ENCODE results near the gene PAFAH2. TPM values are rescaled to one million over a fixed set of nuclear protein-coding genes. Genes with fewer than 3 reads are reported as not detected.

The PAFAH2 gene
- polyA plus RNA-seq, 1 of the 3 experiments (the other 2 are of a cell fraction) = 10.8 TPM

- TF ChIP-seq USF2 (IDR thresholded peaks at IDR 0.05; ENCODE audit: borderline replicate concordance, low read depth, low read length) = no peak
- no peak for TF ChIP-seq CHD2 (IDR thresholded peaks at IDR 0.05; ENCODE audit: low read length, partially characterized antibody)
Measured at GRCh38 chr1:25971066-25971810, 26.6 kb downstream of the PAFAH2 start (continued).

GRCh38 chr1:25967308-25967707, 30.6 kb downstream of the PAFAH2 start:
- H3K79me2 ChIP-seq (ENCODE audit: insufficient read depth) = no peaks in the 10 kb centered on the region
- CTCF ChIA-PET = interaction anchor here (0.9 kb wide), 1 partner anchor 19 kb away, joined by 3 read pairs; no protein-coding TSS in a partner anchor

More at GRCh38 chr1:25967308-25967707, 30.6 kb downstream of the PAFAH2 start:
- H3K36me3 ChIP-seq (replicated peaks in 1 of 2; ENCODE audit: control insufficient read depth in 1 of 2, insufficient read depth in 2 of 2, low read length in 1 of 2) = peaks cover 0 to 22% of the 10 kb centered on the region in 2 experiments
- no peaks in the 10 kb centered on the region for H3K9me2 ChIP-seq
- H3K9me3 ChIP-seq = no peaks in the 10 kb centered on the region
- no peak overlapping the region for H3K27ac ChIP-seq (ENCODE audit: low read depth in 2 of 2, low read length in 1 of 2)
- no peaks in the 10 kb centered on the region for H3K4me1 ChIP-seq (ENCODE audit: control insufficient read depth in 1 of 2, insufficient read depth in 2 of 2, low read depth in 1 of 2, low read length in 1 of 2)
- H3K4me2 ChIP-seq = no peak overlapping the region
- POLR2A ChIA-PET = interaction anchor here (0.9 kb wide), 1 partner anchor 71 kb away, joined by 3 read pairs; no protein-coding TSS in a partner anchor
- H3K9ac ChIP-seq = no peak overlapping the region
- no peak overlapping the region for H3K4me3 ChIP-seq (ENCODE audit: low read depth in 2 of 2, low read length in 1 of 2)
- no peaks in the 10 kb centered on the region for H3F3A ChIP-seq (replicated peaks; ENCODE audit: insufficient read depth)
- no peaks in the 10 kb centered on the region for H3K27me3 ChIP-seq (ENCODE audit: insufficient read depth)
- no peak overlapping the region for H2AFZ ChIP-seq (ENCODE audit: low read depth)
- DNase-seq = no peak
- H4K20me1 ChIP-seq (ENCODE audit: insufficient read depth) = no peaks in the 10 kb centered on the region
- WGBS (ENCODE audit: low lambda C conversion rate) = 94% methylated on average over 3 of the region's 3 CpGs
- TF ChIP-seq MEF2A (IDR thresholded peaks at IDR 0.05; ENCODE audit: borderline replicate concordance, low read depth) (no peak), SIN3A (IDR thresholded peaks at IDR 0.05; ENCODE audit: borderline replicate concordance, low read depth, low read length) (no peak), MXI1 (IDR thresholded peaks at IDR 0.05; ENCODE audit: low read depth, low read length) (no peak), FOXM1 (IDR thresholded peaks at IDR 0.05; ENCODE audit: low read depth) (no peak), PBX3 (IDR thresholded peaks at IDR 0.05) (no peak), EP300 (IDR thresholded peaks at IDR 0.05; ENCODE audit: borderline replicate concordance in 1 of 2, low read depth in 1 of 2, low read length in 1 of 2) (no peak), FOSL2 (IDR thresholded peaks at IDR 0.05; ENCODE audit: borderline replicate concordance, low read depth) (no peak), USF2 (IDR thresholded peaks at IDR 0.05; ENCODE audit: borderline replicate concordance, low read depth, low read length) (no peak), SMC3 (IDR thresholded peaks at IDR 0.05; ENCODE audit: low read depth, low read length) (no peak), POLR2AphosphoS5 (IDR thresholded peaks at IDR 0.05; ENCODE audit: low read depth, low read length) (no peak), USF1 (IDR thresholded peaks at IDR 0.05; ENCODE audit: borderline replicate concordance, low read depth) (no peak), ZBTB33 (IDR thresholded peaks at IDR 0.05; ENCODE audit: borderline replicate concordance, low read depth) (no peak), YY1 (IDR thresholded peaks at IDR 0.05; ENCODE audit: low read depth) (no peak), TAF1 (IDR thresholded peaks at IDR 0.05; ENCODE audit: borderline replicate concordance, low read depth, low read length) (no peak), RAD21 (IDR thresholded peaks at IDR 0.05; ENCODE audit: low read length) (no peak), MAX (IDR thresholded peaks at IDR 0.05; ENCODE audit: low read depth) (no peak)

All from SK-N-SH (cell line).